HL-60 (cell line): ENCODE results near the gene CTDSP1.

Source experiments
- DNase-seq, 2 experiments: peaks; one replicate each; pipeline ENCODE4 v3.0.0-alpha.2; 2010 to 2020; ENCODE audit warnings: low read depth in 1 of 2, low spot score in 1 of 2
- H3K27ac ChIP-seq: fragments of 250-450 bp; sonication (Bioruptor Pico); replicated peaks from 2 replicates; pipeline ENCODE4 v1.5.1; 2020; ENCODE audit warnings: mild to moderate bottlenecking, moderate library complexity
- H3K27me3 ChIP-seq: fragments of 250-450 bp; sonication (Bioruptor Pico); 2 replicates; pipeline ENCODE4 v1.5.1; 2021; ENCODE audit warnings: mild to moderate bottlenecking, moderate library complexity; ENCODE audit not compliant: insufficient read depth, poor library complexity, severe bottlenecking
- H3K4me3 ChIP-seq: replicated peaks from 2 replicates; pipeline ENCODE4 v1.5.1; 2011; ENCODE audit warnings: mild to moderate bottlenecking, control low read depth, low read length; ENCODE audit not compliant: insufficient read depth
- CTCF ChIP-seq: IDR thresholded peaks from one replicate; pipeline ENCODE4 v1.5.1; 2011; ENCODE audit warnings: low read length, control low read depth, inconsistent platforms; ENCODE audit not compliant: insufficient read depth
- GABPA ChIP-seq: IDR thresholded peaks from 2 replicates; pipeline ENCODE4 v1.6.1; 2012; ENCODE audit warnings: low read depth
- POLR2AphosphoS5 ChIP-seq: IDR thresholded peaks from 2 replicates; pipeline ENCODE4 v1.6.1; 2012; ENCODE audit warnings: low read depth
- REST ChIP-seq: IDR thresholded peaks from 2 replicates; pipeline ENCODE4 v1.6.1; 2012; ENCODE audit warnings: low read depth; ENCODE audit not compliant: insufficient replicate concordance
- SPI1 ChIP-seq: IDR thresholded peaks from 2 replicates; pipeline ENCODE4 v1.6.1; 2012; ENCODE audit warnings: low read depth, mild to moderate bottlenecking, borderline replicate concordance

Gene CTDSP1

GRCh38 chr2:218401890-218402289, 2.2 kb downstream of the CTDSP1 start:
- TF ChIP-seq POLR2AphosphoS5: no peak
- no peak for TF ChIP-seq CTCF
- no peak for TF ChIP-seq SPI1
- no peak for TF ChIP-seq REST
- TF ChIP-seq GABPA: no peak
- Histone ChIP-seq H3K27ac (peak overlapping the region; percentile 99), H3K27me3 (no peaks in the 10 kb centered on the region), H3K4me3 (peak overlapping the region; percentile 79)
- DNase-seq: peak in 1 of 2 experiments; percentile 69

- no peaks in the 10 kb centered on the region for H3K27me3 ChIP-seq
- no peak overlapping the region for H3K27ac ChIP-seq
- no peak for TF ChIP-seq POLR2AphosphoS5
- TF ChIP-seq SPI1: no peak
- no peak for TF ChIP-seq CTCF
- no peak for TF ChIP-seq GABPA
- TF ChIP-seq REST: no peak
- no peak for DNase-seq
- no peak overlapping the region for H3K4me3 ChIP-seq
Measured at GRCh38 chr2:218402491-218402901, 2.8 kb downstream of the CTDSP1 start.

- H3K27ac ChIP-seq: no peak overlapping the region
- DNase-seq: no peak
- no peaks in the 10 kb centered on the region for H3K27me3 ChIP-seq
- TF ChIP-seq REST (no peak), GABPA (no peak), CTCF (no peak), POLR2AphosphoS5 (no peak), SPI1 (no peak)
- no peak overlapping the region for H3K4me3 ChIP-seq
Measured at GRCh38 chr2:218402911-218403411, 3.3 kb downstream of the CTDSP1 start.
